Mucosa of descending colon (tissue), 3 donors: ENCODE measurements around the gene TMOD1. TPM values are rescaled to one million over a fixed set of nuclear protein-coding genes. Genes with fewer than 3 reads are reported as not detected.

Source experiments
- ATAC-seq: fragments of 200-7000 bp; cut with Tn5 transposase; one replicate; pipeline ENCODE4 v1.9.1; 2020; ENCODE audit warnings: mild to moderate bottlenecking, moderate library complexity
- DNase-seq, 3 donors: peaks; one replicate each; pipeline ENCODE4 v3.0.0-alpha.2; 2020
- H3K36me3 ChIP-seq: fragments of 200-600 bp; one replicate; pipeline ENCODE4 v1.8.0; 2021; ENCODE audit warnings: low read depth, mild to moderate bottlenecking
- H3K4me1 ChIP-seq: fragments of 200-600 bp; one replicate; pipeline ENCODE4 v1.8.0; 2021; ENCODE audit warnings: low read depth, mild to moderate bottlenecking
- H3K4me3 ChIP-seq: fragments of 200-600 bp; one replicate; pipeline ENCODE4 v1.8.0; 2021; ENCODE audit warnings: mild to moderate bottlenecking
- H3K9me3 ChIP-seq: fragments of 200-600 bp; one replicate; pipeline ENCODE4 v1.8.0; 2021; ENCODE audit warnings: mild to moderate bottlenecking
- CTCF ChIP-seq: fragments of 200-600 bp; IDR thresholded peaks from one replicate; pipeline ENCODE4 v1.8.0; 2022; ENCODE audit warnings: antibody characterized with exemption, mild to moderate bottlenecking
- intact Hi-C, 2 donors: fragments of 100-400 bp; cut with DNase I in 1 of 2; cut with micrococcal nuclease in 1 of 2; formaldehyde crosslinking; loops; one replicate each; pipeline versions ENCODE4 v1.11.0 to v1.11.1; 2022; cut with DNase I, micrococcal nuclease
- total RNA-seq, 3 donors: library from RNA; stranded (reverse); fragmentation: NEBNext Ultra II Directional in 2 of 3; extraction: Animal tissue kit (Norgen Biotek cat#: 25700) in 2 of 3; gene quantifications; one replicate each; pipeline versions ENCODE4 v1.2.1 to v1.2.4, GENCODE V29; 2021 to 2023
- donor health status: DM: no; HTN: no; CAD: no; lungs with moderate emphysema.
- donor health status: DM: no; HTN: no; CAD: no.
- donor health status: DM: no; HTN: yes; CAD: no.

The TMOD1 gene
- total RNA-seq, 3 donors from 2014 or later = 2.6 to 36.0 (median 3.9) TPM

- intact Hi-C loops = no loop called here
- Histone ChIP-seq H3K9me3 (no peaks in the 10 kb centered on the region), H3K4me1 (no peaks in the 10 kb centered on the region), H3K4me3 (no peak overlapping the region), H3K36me3 (no peaks in the 10 kb centered on the region)
- no peak for ATAC-seq
- TF ChIP-seq CTCF = no peak
- no peak for DNase-seq
Observed at GRCh38 chr9:97553141-97553540, 51.7 kb downstream of the TMOD1 start.

GRCh38 chr9:97553841-97554240, 52.4 kb downstream of the TMOD1 start:
- TF ChIP-seq CTCF = no peak
- ATAC-seq = no peak
- H3K36me3 ChIP-seq = no peaks in the 10 kb centered on the region

GRCh38 chr9:97554566-97555075, 53.2 kb downstream of the TMOD1 start:
- TF ChIP-seq CTCF = no peak
- H3K4me3 ChIP-seq = no peak overlapping the region
- intact Hi-C loops = no loop called here

More at GRCh38 chr9:97553841-97554240, 52.4 kb downstream of the TMOD1 start:
- intact Hi-C loops = no loop called here
- H3K4me3 ChIP-seq = no peak overlapping the region
- no peak for DNase-seq
- H3K9me3 ChIP-seq = no peaks in the 10 kb centered on the region
- H3K4me1 ChIP-seq = no peaks in the 10 kb centered on the region

GRCh38 chr9:97555164-97555563, 53.7 kb downstream of the TMOD1 start:
- no peaks in the 10 kb centered on the region for H3K4me1 ChIP-seq
- DNase-seq (no peak), ATAC-seq (peak; percentile 9)
- H3K4me3 ChIP-seq = no peak overlapping the region
- H3K36me3 ChIP-seq = no peaks in the 10 kb centered on the region
- no peak for TF ChIP-seq CTCF
- H3K9me3 ChIP-seq = no peaks in the 10 kb centered on the region
- intact Hi-C loops = no loop called here

More at GRCh38 chr9:97554566-97555075, 53.2 kb downstream of the TMOD1 start:
- H3K36me3 ChIP-seq = no peaks in the 10 kb centered on the region
- no peaks in the 10 kb centered on the region for H3K4me1 ChIP-seq
- ATAC-seq (no peak), DNase-seq (no peak)
- H3K9me3 ChIP-seq = no peaks in the 10 kb centered on the region

- DNase-seq (no peak), ATAC-seq (no peak)
- no peak for TF ChIP-seq CTCF
- no peaks in the 10 kb centered on the region for H3K36me3 ChIP-seq
- H3K4me1 ChIP-seq = no peaks in the 10 kb centered on the region
- no peak overlapping the region for H3K4me3 ChIP-seq
- intact Hi-C loops = no loop called here
- H3K9me3 ChIP-seq = no peaks in the 10 kb centered on the region
Observed at GRCh38 chr9:97556036-97556720, 54.7 kb downstream of the TMOD1 start.
